Ovary (tissue), 9 donors: ENCODE measurements around the gene FRMD5. TPM values are rescaled to one million over a fixed set of nuclear protein-coding genes. Genes with fewer than 3 reads are reported as not detected.

Experiments
- DNase-seq, 5 donors: peaks; one replicate each; pipeline ENCODE4 v3.0.0-alpha.2; 2019 to 2020
- H3K27ac ChIP-seq, 2 donors: fragments of 200-600 bp; one replicate each; pipeline versions ENCODE4 v1.5.1 to v1.8.0; 2019 to 2022
- H3K27me3 ChIP-seq: fragments of 200-600 bp; one replicate; pipeline ENCODE4 v1.8.0; 2022
- H3K36me3 ChIP-seq: fragments of 200-600 bp; sonication (generic); one replicate; pipeline ENCODE4 v1.5.1; 2019
- H3K4me1 ChIP-seq: one replicate; pipeline ENCODE4 v1.8.1; 2013; ENCODE audit warnings: mild to moderate bottlenecking, moderate library complexity; ENCODE audit not compliant: insufficient read depth
- H3K4me3 ChIP-seq: fragments of 200-600 bp; sonication (generic); one replicate; pipeline ENCODE4 v1.5.1; 2017
- H3K9me3 ChIP-seq, 2 donors: fragments of 200-600 bp in 1 of 2; sonication (generic) in 1 of 2; one replicate each; pipeline versions ENCODE4 v1.5.1 to v1.8.1; 2013 to 2019; ENCODE audit warnings: mild to moderate bottlenecking in 1 of 2, moderate library complexity in 1 of 2
- CTCF ChIP-seq, 3 donors: fragments of 450-650 bp in 2 of 3; fragments of 200-600 bp in 1 of 3; IDR thresholded peaks; one replicate each; pipeline versions ENCODE4 v1.5.1 to v1.8.0; 2016 to 2022; ENCODE audit warnings: antibody characterized with exemption in 3 of 3, mild to moderate bottlenecking in 1 of 3
- EP300 ChIP-seq: sonication (generic); formaldehyde crosslinking; IDR thresholded peaks from one replicate; pipeline ENCODE4 v1.6.1; 2017; ENCODE audit warnings: antibody characterized with exemption
- POLR2A ChIP-seq: fragments of 450-650 bp; IDR thresholded peaks from one replicate; pipeline ENCODE4 v1.6.1; 2017; ENCODE audit warnings: antibody characterized with exemption, mild to moderate bottlenecking, moderate library complexity
- WGBS, 3 donors: extraction: QIAGEN DNeasy Blood & Tissue Kit in 1 of 3; methylation state at CpG; one replicate each; pipeline versions ENCODE4 v1.1.5 to v1.1.7; 2013 to 2017; 5-methylcytosine and 5-hydroxymethylcytosine counted together
- intact Hi-C, 4 donors: fragments of 100-400 bp; cut with DNase I; formaldehyde crosslinking; loops; one replicate each; pipeline versions ENCODE4 v1.11.0 to v1.15.1; 2022 to 2023
- polyA plus RNA-seq, 2 donors: library from polyadenylated mRNA; stranded (reverse); fragments of 200-250 nt in 1 of 2; fragments of 350-450 nt in 1 of 2; fragmentation: Illumina TruSeq in 1 of 2; extraction: RNeasy Lipid Tissue Mini Kit (QIAGEN cat#74804) in 1 of 2; gene quantifications; one replicate each; pipeline ENCODE4 v1.2.3, GENCODE V29; 2013 to 2014
- total RNA-seq, 7 donors: library from RNA; depleted of rRNA in 2 of 7; stranded (reverse); fragments of >200 nt in 2 of 7; fragmentation: NEBNext Ultra II Directional in 3 of 7; extraction: Animal tissue kit (Norgen Biotek cat#: 25700) in 3 of 7; gene quantifications; one replicate each; pipeline versions ENCODE4 v1.1.0 to v1.2.4, GENCODE V29; 2016 to 2023
- donor health status: DM: no; HTN: no; CAD: no; lungs with moderate emphysema.
- donor health status: DM: no; HTN: no; CAD: no.
- donor health status: Bipolar disorder and iron deficiency.
- donor health status: DM: yes; HTN: yes; CAD: no.
- donor health status: DM: no; HTN: no; CAD: no.
- donor health status: DM: yes; HTN: yes; CAD: no.

FRMD5 gene
- total and polyA plus RNA-seq, 9 donors, result 0.12 to 2.2 (median 0.32) TPM

DNA sequence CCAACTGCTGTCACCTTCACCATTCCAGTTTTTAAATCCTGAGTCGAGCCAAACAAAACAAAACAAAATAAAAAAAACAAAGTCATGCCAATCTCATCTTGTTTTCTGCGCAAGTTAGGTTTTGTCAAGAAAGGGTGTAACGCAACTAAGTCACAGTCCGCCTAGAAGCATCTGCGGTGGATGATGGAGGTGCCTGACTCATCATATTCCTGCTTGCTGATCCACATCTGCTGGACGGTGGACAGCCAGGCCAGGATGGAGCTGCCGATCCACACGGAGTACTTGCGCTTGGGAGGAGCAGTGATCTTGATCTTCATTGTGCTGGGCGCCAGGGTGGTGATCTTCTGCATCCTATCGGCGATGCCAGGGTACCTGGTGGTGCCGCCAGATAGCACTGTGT is 206.2 kb downstream of the FRMD5 start:
- TF ChIP-seq EP300 (no peak), CTCF (IDR thresholded peaks at IDR 0.05) (no peak), POLR2A (no peak)
- Histone ChIP-seq H3K27ac (no peak overlapping the region), H3K9me3 (no peaks in the 10 kb centered on the region), H3K27me3 (no peaks in the 10 kb centered on the region), H3K4me3 (no peak overlapping the region), H3K36me3 (no peaks in the 10 kb centered on the region), H3K4me1 (no peaks in the 10 kb centered on the region)
- WGBS, 3 donors, result 94 to 95% (median 95%) methylated on average over 13 of the region's 13 CpGs
- intact Hi-C loops, result no loop called here
- no peak for DNase-seq

- TF ChIP-seq CTCF (IDR thresholded peaks at IDR 0.05) (no peak), EP300 (no peak), POLR2A (no peak)
- H3K4me1 ChIP-seq, result no peaks in the 10 kb centered on the region
- no peak overlapping the region for H3K27ac ChIP-seq
- H3K9me3 ChIP-seq, result no peaks in the 10 kb centered on the region
- H3K36me3 ChIP-seq, result no peaks in the 10 kb centered on the region
- no peak overlapping the region for H3K4me3 ChIP-seq
- intact Hi-C loops, result no loop called here
- DNase-seq, result no peak
- no peaks in the 10 kb centered on the region for H3K27me3 ChIP-seq
- 89 to 100% (median 94%) methylated on average over 1 of the region's 1 CpG for WGBS, 3 donors
These were observed 207.1 kb downstream of the FRMD5 start for GRCh38 chr15:43987924-43988323.

- Histone ChIP-seq H3K27me3 (no peaks in the 10 kb centered on the region), H3K4me3 (no peak overlapping the region)
- WGBS, 3 donors, result 56 to 69% (median 57%) methylated on average over 7 of the region's 7 CpGs
These were observed 208.9 kb downstream of the FRMD5 start for GRCh38 chr15:43985976-43986680.

DNA sequence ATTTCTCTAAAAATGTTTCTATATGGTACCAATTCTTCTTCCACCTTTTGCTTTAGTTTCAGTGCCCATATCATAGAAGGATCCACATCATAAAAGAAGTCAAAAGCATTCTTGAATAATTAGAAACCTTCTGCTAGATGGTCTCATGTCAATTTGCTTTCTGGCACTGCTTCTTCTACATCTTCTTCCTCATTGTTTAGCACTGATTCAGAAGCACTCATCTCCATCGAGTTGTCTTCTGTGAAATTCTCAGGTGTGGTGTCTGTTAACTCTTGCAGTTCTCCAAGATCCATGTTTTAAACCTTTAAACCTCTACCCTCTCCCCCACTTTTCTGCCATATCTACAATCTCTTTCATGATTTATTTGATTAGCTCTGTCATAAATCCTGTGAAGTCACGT is 213.5 kb downstream of the FRMD5 start:
- 49 to 56% (median 52%) methylated on average over 2 of the region's 2 CpGs for WGBS, 3 donors
- Histone ChIP-seq H3K27me3 (no peaks in the 10 kb centered on the region), H3K9me3 (no peaks in the 10 kb centered on the region), H3K36me3 (no peaks in the 10 kb centered on the region), H3K4me1 (no peaks in the 10 kb centered on the region), H3K27ac (no peak overlapping the region), H3K4me3 (no peak overlapping the region)
- no peak for TF ChIP-seq EP300
- TF ChIP-seq CTCF (IDR thresholded peaks at IDR 0.05), result no peak
- no peak for TF ChIP-seq POLR2A
- no peak for DNase-seq
- intact Hi-C loops, result no loop called here

More at GRCh38 chr15:43985976-43986680, 208.9 kb downstream of the FRMD5 start:
- no peaks in the 10 kb centered on the region for H3K36me3 ChIP-seq
- H3K27ac ChIP-seq, result no peak overlapping the region
- intact Hi-C loops, result no loop called here
- H3K9me3 ChIP-seq, result no peaks in the 10 kb centered on the region
- no peak for DNase-seq
- no peak for TF ChIP-seq CTCF (IDR thresholded peaks at IDR 0.05)
- TF ChIP-seq POLR2A, result no peak
- no peak for TF ChIP-seq EP300
- H3K4me1 ChIP-seq, result no peaks in the 10 kb centered on the region
